ENCODE data around the gene MMEL1. TPM values are rescaled to one million over a fixed set of nuclear protein-coding genes. Genes with fewer than 3 reads are reported as not detected.
A peak's percentile ranks its signal among the peaks of the same experiment; 100 is the strongest.

MMEL1 gene
- total and polyA plus RNA-seq, 2 donors (not counting 1 experiment from before 2014, with no cell fraction given), result not detected

DNA sequence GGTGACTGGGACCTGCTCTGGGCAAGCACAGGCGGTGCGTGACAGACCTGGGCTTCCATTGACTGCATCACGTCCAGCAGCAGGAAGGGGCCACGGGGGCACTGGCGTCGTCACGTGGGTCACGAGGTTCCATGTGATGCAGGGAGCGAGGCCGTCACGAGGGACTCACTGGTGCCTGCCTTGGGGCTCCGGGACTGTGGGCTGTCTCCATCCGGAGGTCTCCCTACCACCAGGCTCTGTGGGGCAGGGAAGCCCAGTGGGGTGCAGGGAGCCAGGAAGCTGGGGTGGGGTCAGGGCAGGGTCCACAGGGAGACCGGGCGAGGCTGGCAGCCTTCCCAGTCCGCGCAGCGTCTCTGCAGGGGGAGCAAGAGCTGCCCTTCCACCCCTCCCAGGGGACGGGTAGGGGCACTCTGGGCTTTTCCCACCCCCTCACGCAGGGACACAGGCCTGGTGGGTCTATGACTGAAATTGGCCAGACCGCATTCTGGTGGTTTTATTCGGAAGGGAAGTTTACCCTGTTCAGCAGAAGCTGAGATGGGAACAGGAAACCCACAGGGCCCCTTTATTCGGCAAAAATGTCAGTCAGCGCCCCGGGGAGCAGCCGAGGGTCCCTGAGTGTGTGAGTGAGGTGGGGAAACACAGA lies 77.1 kb downstream of the MMEL1 start:
- intact Hi-C loops (cut with micrococcal nuclease), result loop anchor here (1.0 kb wide), 4 partner anchors 7 to 88 kb away; no protein-coding TSS in a partner anchor
- peak; percentile 92 for DNase-seq
- Mint-ChIP-seq H3K4me1 (peaks cover 51% of the 10 kb centered on the region), H3K27ac (peak overlapping the region; percentile 97), H3K27me3 (no peaks in the 10 kb centered on the region), H3K9me3 (ENCODE audit: insufficient read depth) (no peaks in the 10 kb centered on the region), H3K4me3 (peak overlapping the region; percentile 95)
- H2AFZ ChIP-seq (ENCODE audit: insufficient read depth, low read depth, low read length, poor library complexity, severe bottlenecking), result peak overlapping the region; percentile 74
- H3K9me3 ChIP-seq (ENCODE audit: control extremely low read depth in 1 of 3, control insufficient read depth in 2 of 3, insufficient read depth in 1 of 3, low read length in 2 of 3), result peaks cover 0 to 3% (median 0%) of the 10 kb centered on the region in 3 donors
- peak overlapping the region; percentile 100 for H3K4me2 ChIP-seq (replicated peaks; ENCODE audit: low read depth, low read length, poor library complexity, severe bottlenecking)
- TF ChIP-seq EZH2 (IDR thresholded peaks at IDR 0.05; ENCODE audit: borderline replicate concordance, insufficient read depth, low read depth, low read length, poor library complexity, severe bottlenecking) (no peak), CTCF (IDR thresholded peaks at IDR 0.05) (no peak)
- ChIA-PET POLR2A (interaction anchor here (0.8 to 3.0 kb wide), 9 partner anchors 9 to 140 kb away, joined by 3 to 77 read pairs (median 7); partner anchors contain the start of genes PANK4 and PRXL2B), CTCF (interaction anchor here (0.6 to 3.9 kb wide), 18 partner anchors 8 to 869 kb away, joined by 3 to 47 read pairs (median 6); partner anchors contain the start of genes FAAP20, PANK4 and PRXL2B)
- whole genome bisulfite sequencing (ENCODE audit: insufficient coverage), result under 1% methylated on average over 25 of the region's 26 CpGs
- peaks cover 31% of the 10 kb centered on the region for H3K79me2 ChIP-seq (ENCODE audit: control insufficient read depth, insufficient read depth, low read length)
- H3K4me3 ChIP-seq (ENCODE audit: control extremely low read depth in 1 of 5, extremely low read depth in 1 of 5, insufficient read depth in 1 of 5, low read depth in 2 of 5, low read length in 4 of 5), result peak overlapping the region; percentile 82 to 91 (median 85)
- peak overlapping the region; percentile 87 to 99 for H3K27ac ChIP-seq (ENCODE audit: low read length in 2 of 2)
- H3K4me1 ChIP-seq (ENCODE audit: control insufficient read depth in 2 of 2, insufficient read depth in 2 of 2, low read length in 2 of 2), result peaks cover 33 to 46% of the 10 kb centered on the region in 2 donors
- peak; percentile 50 for ATAC-seq (ENCODE audit: low read depth)
- H4K20me1 ChIP-seq (ENCODE audit: control insufficient read depth, insufficient read depth, low read length, poor library complexity, severe bottlenecking), result peaks cover 19% of the 10 kb centered on the region
- H3K27me3 ChIP-seq (replicated peaks in 1 of 4; ENCODE audit: control extremely low read depth in 1 of 4, control insufficient read depth in 3 of 4, insufficient read depth in 4 of 4, low read length in 3 of 4), result no peaks in the 10 kb centered on the region
- peaks cover 0 to 29% of the 10 kb centered on the region in 2 experiments for H3K36me3 ChIP-seq (replicated peaks in 1 of 2; ENCODE audit: control extremely low read depth in 1 of 2, control insufficient read depth in 1 of 2, extremely low read depth in 1 of 2, insufficient read depth in 2 of 2, low read length in 1 of 2)
- H3K9ac ChIP-seq (ENCODE audit: low read length), result peak overlapping the region; percentile 90

All from B cell (primary cell).